Measurements from ENCODE around the gene CIAPIN1.

CIAPIN1 gene

GRCh38 chr16:57447186-57447962 is at the start of gene CIAPIN1, which contains the start of gene COQ9:
TSS of gene CIAPIN1 (minus strand) at chr16:57447385. CDS start at chr16:57440928, 6,457 bp downstream.
TSS of gene COQ9 (plus strand) at chr16:57447479. CDS start at chr16:57447506, 27 bp downstream.
- Histone ChIP-seq H3K27me3 (ENCODE audit: control insufficient read depth in 5 of 5, insufficient read depth in 4 of 5, low read length in 5 of 5) (no peaks in the 10 kb centered on the region), H3K27ac (ENCODE audit: low read depth, low read length) (peak within 1 kb of the TSS; percentile 94), H3K9ac (ENCODE audit: low read length in 5 of 5) (peak within 1 kb of the TSS; percentile 79 to 98 (median 97)), H3K4me1 (ENCODE audit: control insufficient read depth in 5 of 5, insufficient read depth in 5 of 5, low read length in 5 of 5) (peaks cover 5 to 28% (median 23%) of the 10 kb centered on the region in 5 donors), H3K4me3 (ENCODE audit: low read depth in 1 of 5, low read length in 5 of 5) (peak within 1 kb of the TSS; percentile 89 to 98 (median 94)), H3K9me3 (ENCODE audit: control insufficient read depth in 5 of 5, low read length in 5 of 5) (no peaks in the 10 kb centered on the region), H3K36me3 (ENCODE audit: control insufficient read depth in 5 of 5, insufficient read depth in 5 of 5, low read length in 5 of 5) (peaks cover 3 to 18% (median 11%) of the 10 kb centered on the region in 5 donors)

- Histone ChIP-seq H3K36me3 (ENCODE audit: control insufficient read depth in 5 of 5, insufficient read depth in 5 of 5, low read length in 5 of 5) (no peaks in the 10 kb centered on the region), H3K27me3 (ENCODE audit: control insufficient read depth in 5 of 5, insufficient read depth in 4 of 5, low read length in 5 of 5) (peaks cover 0 to 3% (median 0%) of the 10 kb centered on the region in 5 donors), H3K27ac (ENCODE audit: low read depth, low read length) (no peak overlapping the region), H3K4me1 (ENCODE audit: control insufficient read depth in 5 of 5, insufficient read depth in 5 of 5, low read length in 5 of 5) (no peaks in the 10 kb centered on the region), H3K9ac (ENCODE audit: low read length in 5 of 5) (no peak overlapping the region), H3K4me3 (ENCODE audit: low read depth in 1 of 5, low read length in 5 of 5) (no peak overlapping the region), H3K9me3 (ENCODE audit: control insufficient read depth in 5 of 5, low read length in 5 of 5) (no peaks in the 10 kb centered on the region)
Measured at GRCh38 chr16:57493767-57494166, 46.6 kb upstream of the CIAPIN1 start.

GRCh38 chr16:57489229-57489628 is 42.0 kb upstream of the CIAPIN1 start:
- H3K9ac ChIP-seq (ENCODE audit: low read length in 5 of 5) = no peak overlapping the region
- no peaks in the 10 kb centered on the region for H3K27me3 ChIP-seq (ENCODE audit: control insufficient read depth in 5 of 5, insufficient read depth in 4 of 5, low read length in 5 of 5)
- H3K4me1 ChIP-seq (ENCODE audit: control insufficient read depth in 5 of 5, insufficient read depth in 5 of 5, low read length in 5 of 5) = peaks cover 0 to 23% (median 19%) of the 10 kb centered on the region in 5 donors
- no peak overlapping the region for H3K27ac ChIP-seq (ENCODE audit: low read depth, low read length)
- no peaks in the 10 kb centered on the region for H3K36me3 ChIP-seq (ENCODE audit: control insufficient read depth in 5 of 5, insufficient read depth in 5 of 5, low read length in 5 of 5)
- H3K4me3 ChIP-seq (ENCODE audit: low read depth in 1 of 5, low read length in 5 of 5) = no peak overlapping the region
- no peaks in the 10 kb centered on the region for H3K9me3 ChIP-seq (ENCODE audit: control insufficient read depth in 5 of 5, low read length in 5 of 5)

GRCh38 chr16:57486858-57487834 is 40.0 kb upstream of the CIAPIN1 start:
- Histone ChIP-seq H3K36me3 (ENCODE audit: control insufficient read depth in 5 of 5, insufficient read depth in 5 of 5, low read length in 5 of 5) (no peaks in the 10 kb centered on the region), H3K4me3 (ENCODE audit: low read depth in 1 of 5, low read length in 5 of 5) (peak overlapping the region; percentile 59 to 83 (median 72)), H3K27ac (ENCODE audit: low read depth, low read length) (no peak overlapping the region), H3K4me1 (ENCODE audit: control insufficient read depth in 5 of 5, insufficient read depth in 5 of 5, low read length in 5 of 5) (peaks cover 0 to 23% (median 19%) of the 10 kb centered on the region in 5 donors), H3K27me3 (ENCODE audit: control insufficient read depth in 5 of 5, insufficient read depth in 4 of 5, low read length in 5 of 5) (no peaks in the 10 kb centered on the region), H3K9me3 (ENCODE audit: control insufficient read depth in 5 of 5, low read length in 5 of 5) (no peaks in the 10 kb centered on the region), H3K9ac (ENCODE audit: low read length in 5 of 5) (peak overlapping the region in 3 of 5 donors; percentile 6 to 66 (median 62))

GRCh38 chr16:57485916-57486857 is 39.0 kb upstream of the CIAPIN1 start, which contains the start of gene DOK4:
TSS of gene DOK4 (minus strand) at chr16:57486493. CDS start at chr16:57479507, 6,986 bp downstream.
- Histone ChIP-seq H3K27ac (ENCODE audit: low read depth, low read length) (peak within 1 kb of the TSS; percentile 30), H3K4me3 (ENCODE audit: low read depth in 1 of 5, low read length in 5 of 5) (peak within 1 kb of the TSS; percentile 72 to 84 (median 79)), H3K27me3 (ENCODE audit: control insufficient read depth in 5 of 5, insufficient read depth in 4 of 5, low read length in 5 of 5) (no peaks in the 10 kb centered on the region), H3K9me3 (ENCODE audit: control insufficient read depth in 5 of 5, low read length in 5 of 5) (no peaks in the 10 kb centered on the region), H3K36me3 (ENCODE audit: control insufficient read depth in 5 of 5, insufficient read depth in 5 of 5, low read length in 5 of 5) (no peaks in the 10 kb centered on the region), H3K4me1 (ENCODE audit: control insufficient read depth in 5 of 5, insufficient read depth in 5 of 5, low read length in 5 of 5) (peaks cover 0 to 23% (median 19%) of the 10 kb centered on the region in 5 donors), H3K9ac (ENCODE audit: low read length in 5 of 5) (peak within 1 kb of the TSS in 3 of 5 donors; percentile 65 to 85 (median 84))

- Histone ChIP-seq H3K27ac (ENCODE audit: low read depth, low read length) (peak overlapping the region; percentile 30), H3K9ac (ENCODE audit: low read length in 5 of 5) (peak overlapping the region in 4 of 5 donors; percentile 38 to 85 (median 74)), H3K9me3 (ENCODE audit: control insufficient read depth in 5 of 5, low read length in 5 of 5) (no peaks in the 10 kb centered on the region), H3K27me3 (ENCODE audit: control insufficient read depth in 5 of 5, insufficient read depth in 4 of 5, low read length in 5 of 5) (peaks cover 0 to 2% (median 0%) of the 10 kb centered on the region in 5 donors), H3K36me3 (ENCODE audit: control insufficient read depth in 5 of 5, insufficient read depth in 5 of 5, low read length in 5 of 5) (no peaks in the 10 kb centered on the region), H3K4me1 (ENCODE audit: control insufficient read depth in 5 of 5, insufficient read depth in 5 of 5, low read length in 5 of 5) (peaks cover 0 to 30% (median 23%) of the 10 kb centered on the region in 5 donors), H3K4me3 (ENCODE audit: low read depth in 1 of 5, low read length in 5 of 5) (peak overlapping the region; percentile 72 to 84 (median 79))
Measured at GRCh38 chr16:57485091-57485915, 38.1 kb upstream of the CIAPIN1 start.

- H3K27ac ChIP-seq (ENCODE audit: low read depth, low read length) = no peak overlapping the region
- H3K4me1 ChIP-seq (ENCODE audit: control insufficient read depth in 5 of 5, insufficient read depth in 5 of 5, low read length in 5 of 5) = peaks cover 3 to 38% (median 30%) of the 10 kb centered on the region in 5 donors
- no peaks in the 10 kb centered on the region for H3K36me3 ChIP-seq (ENCODE audit: control insufficient read depth in 5 of 5, insufficient read depth in 5 of 5, low read length in 5 of 5)
Measured at GRCh38 chr16:57484515-57485005, 37.4 kb upstream of the CIAPIN1 start.

GRCh38 chr16:57483725-57484514 is 36.7 kb upstream of the CIAPIN1 start:
- H3K9ac ChIP-seq (ENCODE audit: low read length in 5 of 5) = no peak overlapping the region
- no peaks in the 10 kb centered on the region for H3K36me3 ChIP-seq (ENCODE audit: control insufficient read depth in 5 of 5, insufficient read depth in 5 of 5, low read length in 5 of 5)
- no peaks in the 10 kb centered on the region for H3K9me3 ChIP-seq (ENCODE audit: control insufficient read depth in 5 of 5, low read length in 5 of 5)
- no peak overlapping the region for H3K4me3 ChIP-seq (ENCODE audit: low read depth in 1 of 5, low read length in 5 of 5)
- H3K27me3 ChIP-seq (ENCODE audit: control insufficient read depth in 5 of 5, insufficient read depth in 4 of 5, low read length in 5 of 5) = peaks cover 0 to 11% (median 6%) of the 10 kb centered on the region in 5 donors
- peaks cover 4 to 44% (median 36%) of the 10 kb centered on the region in 5 donors for H3K4me1 ChIP-seq (ENCODE audit: control insufficient read depth in 5 of 5, insufficient read depth in 5 of 5, low read length in 5 of 5)
- no peak overlapping the region for H3K27ac ChIP-seq (ENCODE audit: low read depth, low read length)

More at GRCh38 chr16:57484515-57485005, 37.4 kb upstream of the CIAPIN1 start:
- peaks cover 0 to 6% (median 0%) of the 10 kb centered on the region in 5 donors for H3K27me3 ChIP-seq (ENCODE audit: control insufficient read depth in 5 of 5, insufficient read depth in 4 of 5, low read length in 5 of 5)
- H3K9me3 ChIP-seq (ENCODE audit: control insufficient read depth in 5 of 5, low read length in 5 of 5) = no peaks in the 10 kb centered on the region
- H3K4me3 ChIP-seq (ENCODE audit: low read depth in 1 of 5, low read length in 5 of 5) = no peak overlapping the region
- peak overlapping the region in 1 of 5 donors; percentile 38 for H3K9ac ChIP-seq (ENCODE audit: low read length in 5 of 5)

Data from subcutaneous abdominal adipose tissue (tissue), 5 donors.